ENCODE measurements around the gene PRELID1. TPM values are rescaled to one million over a fixed set of nuclear protein-coding genes. Genes with fewer than 3 reads are reported as not detected.

The PRELID1 gene
- polyA plus RNA-seq, 3 donors, result 264 to 510 (median 490) TPM

- Histone ChIP-seq H2AFZ (ENCODE audit: insufficient read depth, low read depth, low read length, poor library complexity, severe bottlenecking) (peak overlapping the region; percentile 7), H4K20me1 (ENCODE audit: insufficient read depth, low read length) (peaks cover 20% of the 10 kb centered on the region), H3K9ac (ENCODE audit: insufficient read depth, low read length, poor library complexity, severe bottlenecking) (no peak overlapping the region), H3K27ac (ENCODE audit: low read depth in 1 of 2, low read length in 2 of 2) (peak overlapping the region in 1 of 2 donors; percentile 1), H3K27me3 (ENCODE audit: control insufficient read depth in 2 of 2, insufficient read depth in 2 of 2, low read length in 2 of 2) (no peaks in the 10 kb centered on the region), H3K4me2 (replicated peaks; ENCODE audit: extremely low read depth, low read length, poor library complexity, severe bottlenecking) (peak overlapping the region; percentile 12), H3K4me3 (replicated peaks in 1 of 3; ENCODE audit: low read depth in 2 of 3, low read length in 3 of 3) (no peak overlapping the region), H3K4me1 (ENCODE audit: control insufficient read depth in 1 of 2, insufficient read depth in 2 of 2, low read length in 2 of 2) (peaks cover 15 to 33% of the 10 kb centered on the region in 2 donors), H3K79me2 (ENCODE audit: insufficient read depth, low read length) (no peaks in the 10 kb centered on the region), H3K36me3 (replicated peaks in 1 of 2; ENCODE audit: control insufficient read depth in 1 of 2, insufficient read depth in 2 of 2, low read length in 2 of 2) (peaks cover 0 to 2% of the 10 kb centered on the region in 2 donors), H3K9me3 (replicated peaks in 1 of 2; ENCODE audit: control insufficient read depth in 1 of 2, insufficient read depth in 1 of 2, low read length in 2 of 2) (peaks cover 4 to 8% of the 10 kb centered on the region in 2 donors)
- H3K9me3 Mint-ChIP-seq, result peaks cover 7 to 12% (median 10%) of the 10 kb centered on the region in 7 donors
- intact Hi-C loops (cut with micrococcal nuclease), result no loop called here
- peak overlapping the region in 6 of 7 donors; percentile 40 to 81 (median 60) for H3K27ac Mint-ChIP-seq
- peaks cover 27 to 47% of the 10 kb centered on the region in 2 donors for H3K36me3 Mint-ChIP-seq
- WGBS (ENCODE audit: insufficient coverage), result 10% methylated on average over 4 of the region's 7 CpGs
- no peak for TF ChIP-seq CTCF (IDR thresholded peaks at IDR 0.05)
- H3K27me3 Mint-ChIP-seq (ENCODE audit: low read depth in 3 of 3), result peaks cover 0 to 2% (median 2%) of the 10 kb centered on the region in 3 donors
- H3K4me3 Mint-ChIP-seq, result no peak overlapping the region
- DNase-seq, result peak; percentile 58 to 75 (median 73)
- peaks cover 39% of the 10 kb centered on the region for H3K4me1 Mint-ChIP-seq
Measured at GRCh38 chr5:177320879-177321278, 17.3 kb downstream of the PRELID1 start.

DNA sequence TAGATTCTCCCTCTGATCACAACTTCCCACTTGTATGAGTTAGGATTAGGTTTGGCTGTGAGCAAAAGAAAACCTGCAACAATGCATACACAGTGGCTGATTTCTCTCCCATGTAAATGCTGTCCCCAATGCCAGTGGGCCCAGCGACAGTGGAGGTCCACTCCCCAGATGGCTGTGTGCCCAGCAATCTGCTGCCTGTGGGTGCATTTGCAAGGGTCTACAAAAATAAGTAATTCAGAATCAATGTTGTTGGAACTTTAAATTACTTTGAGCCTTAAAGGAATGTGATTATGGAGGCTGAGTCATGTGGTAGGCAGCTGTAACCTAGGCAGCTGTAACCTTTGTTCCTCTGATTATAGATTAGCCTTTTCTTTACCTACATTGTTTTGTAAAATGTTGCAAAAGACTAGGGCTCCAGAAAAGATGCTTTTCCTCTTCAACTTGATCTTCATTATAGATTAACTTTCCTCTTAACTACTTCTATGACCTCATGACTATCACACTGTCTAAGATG is 22.3 kb downstream of the PRELID1 start:
- DNase-seq, result no peak
- Histone ChIP-seq H3K4me3 (replicated peaks in 1 of 3; ENCODE audit: low read depth in 2 of 3, low read length in 3 of 3) (no peak overlapping the region), H3K27me3 (ENCODE audit: control insufficient read depth in 2 of 2, insufficient read depth in 2 of 2, low read length in 2 of 2) (no peaks in the 10 kb centered on the region), H2AFZ (ENCODE audit: insufficient read depth, low read depth, low read length, poor library complexity, severe bottlenecking) (no peak overlapping the region), H3K4me2 (replicated peaks; ENCODE audit: extremely low read depth, low read length, poor library complexity, severe bottlenecking) (no peak overlapping the region), H3K9ac (ENCODE audit: insufficient read depth, low read length, poor library complexity, severe bottlenecking) (no peak overlapping the region), H3K27ac (ENCODE audit: low read depth in 1 of 2, low read length in 2 of 2) (no peak overlapping the region), H3K4me1 (ENCODE audit: control insufficient read depth in 1 of 2, insufficient read depth in 2 of 2, low read length in 2 of 2) (peaks cover 5 to 19% of the 10 kb centered on the region in 2 donors), H4K20me1 (ENCODE audit: insufficient read depth, low read length) (peaks cover 11% of the 10 kb centered on the region), H3K9me3 (replicated peaks in 1 of 2; ENCODE audit: control insufficient read depth in 1 of 2, insufficient read depth in 1 of 2, low read length in 2 of 2) (no peaks in the 10 kb centered on the region), H3K79me2 (ENCODE audit: insufficient read depth, low read length) (no peaks in the 10 kb centered on the region), H3K36me3 (replicated peaks in 1 of 2; ENCODE audit: control insufficient read depth in 1 of 2, insufficient read depth in 2 of 2, low read length in 2 of 2) (peaks cover 19 to 42% of the 10 kb centered on the region in 2 donors)
- Mint-ChIP-seq H3K4me3 (no peak overlapping the region), H3K36me3 (peaks cover 36 to 60% of the 10 kb centered on the region in 2 donors), H3K27me3 (ENCODE audit: low read depth in 3 of 3) (peaks cover 0 to 6% (median 2%) of the 10 kb centered on the region in 3 donors), H3K27ac (no peak overlapping the region), H3K4me1 (peaks cover 30% of the 10 kb centered on the region), H3K9me3 (no peaks in the 10 kb centered on the region)
- WGBS (ENCODE audit: insufficient coverage), result 100% methylated on average over 1 of the region's 1 CpG
- TF ChIP-seq CTCF (IDR thresholded peaks at IDR 0.05), result no peak
- intact Hi-C loops (cut with micrococcal nuclease), result loop anchor here in 1 of 2 donors (2.0 kb wide), 1 partner anchor 67 kb away; no protein-coding TSS in a partner anchor

All from CD14-positive monocyte (primary cell).